Liver (tissue), 9 donors: ENCODE measurements around the gene SPDYC. TPM values are rescaled to one million over a fixed set of nuclear protein-coding genes. Genes with fewer than 3 reads are reported as not detected.

Experiments
- DNase-seq: peaks from one replicate; pipeline ENCODE4 v3.0.0-alpha.2; 2017; ENCODE audit warnings: low spot score
- H3K27ac ChIP-seq, 2 donors: one replicate each; pipeline ENCODE4 v1.7.0; 2013; ENCODE audit warnings: inconsistent platforms in 2 of 2, low read length in 2 of 2, control low read depth in 1 of 2, low read depth in 1 of 2, mild to moderate bottlenecking in 1 of 2
- H3K27me3 ChIP-seq, 4 donors: one replicate each; pipeline versions ENCODE4 v1.6.1 to v1.7.0; 2013; ENCODE audit warnings: low read length in 3 of 4, inconsistent platforms in 1 of 4, mild to moderate bottlenecking in 1 of 4, moderate library complexity in 1 of 4; ENCODE audit not compliant: control insufficient read depth in 4 of 4, insufficient read depth in 4 of 4
- H3K36me3 ChIP-seq, 4 donors: one replicate each; pipeline versions ENCODE4 v1.6.1 to v1.7.0; 2013; ENCODE audit warnings: low read length in 3 of 4, mild to moderate bottlenecking in 3 of 4, low read depth in 1 of 4, moderate library complexity in 1 of 4; ENCODE audit not compliant: control insufficient read depth in 4 of 4, insufficient read depth in 3 of 4
- H3K4me1 ChIP-seq, 4 donors: one replicate each; pipeline versions ENCODE4 v1.6.1 to v1.7.0; 2013; ENCODE audit warnings: low read length in 3 of 4, mild to moderate bottlenecking in 3 of 4, moderate library complexity in 1 of 4; ENCODE audit not compliant: control insufficient read depth in 4 of 4, insufficient read depth in 4 of 4
- H3K4me3 ChIP-seq, 3 donors: one replicate each; pipeline versions ENCODE4 v1.6.1 to v1.7.0; 2013; ENCODE audit warnings: low read length in 3 of 3, control low read depth in 1 of 3, low read depth in 1 of 3, mild to moderate bottlenecking in 1 of 3
- H3K9ac ChIP-seq, 2 donors: one replicate each; pipeline ENCODE4 v1.7.0; 2013; ENCODE audit warnings: low read length in 2 of 2, mild to moderate bottlenecking in 2 of 2, moderate library complexity in 2 of 2, control low read depth in 1 of 2, low read depth in 1 of 2
- H3K9me3 ChIP-seq, 4 donors: one replicate each; pipeline versions ENCODE4 v1.6.1 to v1.7.0; 2013; ENCODE audit warnings: low read length in 3 of 4; ENCODE audit not compliant: control insufficient read depth in 4 of 4
- ATF3 ChIP-seq: IDR thresholded peaks from 2 replicates; pipeline ENCODE4 v1.6.1; 2016; ENCODE audit warnings: antibody characterized with exemption
- CTCF ChIP-seq: fragments of 150-350 bp; IDR thresholded peaks from 2 replicates; pipeline ENCODE4 v1.5.1; 2017; ENCODE audit warnings: improper control_type of control experiment, low read depth, low read length; ENCODE audit not compliant: missing input control
- EGR1 ChIP-seq, 2 donors: IDR thresholded peaks; 2 replicates each; pipeline ENCODE4 v1.6.1; 2016 to 2018; ENCODE audit warnings: antibody characterized with exemption in 2 of 2, low read depth in 2 of 2
- FOXA1 ChIP-seq: IDR thresholded peaks from 2 replicates; pipeline ENCODE4 v1.6.1; 2016; ENCODE audit warnings: antibody characterized with exemption
- FOXA2 ChIP-seq: IDR thresholded peaks from 2 replicates; pipeline ENCODE4 v1.6.1; 2016; ENCODE audit warnings: antibody characterized with exemption
- GABPA ChIP-seq, 2 donors: IDR thresholded peaks in 1 of 2; conservative IDR thresholded peaks in 1 of 2; 2 replicates each; pipeline ENCODE4 v1.6.1; 2016; ENCODE audit warnings: antibody characterized with exemption in 2 of 2, mild to moderate bottlenecking in 1 of 2, moderate library complexity in 1 of 2
- HNF4A ChIP-seq, 2 donors: conservative IDR thresholded peaks; 2 replicates each; pipeline ENCODE4 v1.6.1; 2016; ENCODE audit warnings: antibody characterized with exemption in 2 of 2, mild to moderate bottlenecking in 2 of 2
- HNF4G ChIP-seq: IDR thresholded peaks from 2 replicates; pipeline ENCODE4 v1.6.1; 2016; ENCODE audit warnings: antibody characterized with exemption
- JUND ChIP-seq, 2 donors: IDR thresholded peaks; 2 replicates each; pipeline ENCODE4 v1.6.1; 2016; ENCODE audit warnings: antibody characterized with exemption in 2 of 2
- MAX ChIP-seq: IDR thresholded peaks from 2 replicates; pipeline ENCODE4 v1.6.1; 2016; ENCODE audit warnings: antibody characterized with exemption
- NR2F2 ChIP-seq: IDR thresholded peaks from 2 replicates; pipeline ENCODE4 v1.6.1; 2016; ENCODE audit warnings: antibody characterized with exemption
- RAD21 ChIP-seq, 2 donors: IDR thresholded peaks; 2 replicates each; pipeline ENCODE4 v1.6.1; 2016; ENCODE audit warnings: antibody characterized with exemption in 2 of 2, mild to moderate bottlenecking in 2 of 2
- REST ChIP-seq: IDR thresholded peaks from 2 replicates; pipeline ENCODE4 v1.6.1; 2016; ENCODE audit warnings: antibody characterized with exemption, mild to moderate bottlenecking
- RXRA ChIP-seq, 2 donors: IDR thresholded peaks; 2 replicates each; pipeline ENCODE4 v1.6.1; 2017 to 2018; ENCODE audit warnings: antibody characterized with exemption in 2 of 2, mild to moderate bottlenecking in 1 of 2
- SP1 ChIP-seq: IDR thresholded peaks from 2 replicates; pipeline ENCODE4 v1.6.1; 2018; ENCODE audit warnings: antibody characterized with exemption, mild to moderate bottlenecking
- TAF1 ChIP-seq: conservative IDR thresholded peaks from 2 replicates; pipeline ENCODE4 v1.6.1; 2016; ENCODE audit warnings: antibody characterized with exemption, mild to moderate bottlenecking
- YY1 ChIP-seq: IDR thresholded peaks from 2 replicates; pipeline ENCODE4 v1.6.1; 2016; ENCODE audit warnings: antibody characterized with exemption, mild to moderate bottlenecking
- ZBTB33 ChIP-seq: IDR thresholded peaks from 2 replicates; pipeline ENCODE4 v1.6.1; 2016; ENCODE audit warnings: antibody characterized with exemption
- whole genome bisulfite sequencing: extraction: QIAGEN DNeasy Blood & Tissue Kit; methylation state at CpG from one replicate; pipeline ENCODE4 v1.1.7; 2013; 5-methylcytosine and 5-hydroxymethylcytosine counted together
- polyA plus RNA-seq, 2 donors: library from polyadenylated mRNA; stranded (reverse) in 1 of 2; unstranded in 1 of 2; fragments of 200-250 nt in 1 of 2; fragments of >200 nt in 1 of 2; fragmentation: Nextera tagmentation in 1 of 2; extraction: Ambion mirVana in 1 of 2; gene quantifications; one replicate each; pipeline versions ENCODE4 v1.2.1 to v1.2.3, GENCODE V29; 2013 to 2015
- total RNA-seq, 2 donors: library from RNA; depleted of rRNA; stranded (reverse); fragments of >200 nt; gene quantifications; one replicate each; pipeline ENCODE4 v1.2.3, GENCODE V29; 2014
- donor health status: healthy.
- donor health status: healthy.
- donor health status: healthy.
- donor health status: healthy.
- donor health status: healthy.

The SPDYC gene
- total and polyA plus RNA-seq, 4 donors: 0.08 to 1.1 (median 0.52) TPM; not detected in 1

- WGBS: 36% methylated on average over 12 of the region's 12 CpGs
- Histone ChIP-seq H3K4me3 (no peak overlapping the region), H3K9me3 (no peaks in the 10 kb centered on the region), H3K9ac (no peak overlapping the region), H3K27me3 (no peaks in the 10 kb centered on the region), H3K36me3 (no peaks in the 10 kb centered on the region), H3K27ac (peak overlapping the region; percentile 69 to 81), H3K4me1 (peaks cover 9 to 33% (median 30%) of the 10 kb centered on the region in 4 donors)
- no peak for DNase-seq
- TF ChIP-seq JUND (IDR thresholded peaks at IDR 0.05) (peak; percentile 40 to 77), YY1 (peak; percentile 39), NR2F2 (no peak), REST (no peak), EGR1 (IDR thresholded peaks at IDR 0.05; ENCODE audit: low read depth in 2 of 2) (no peak), HNF4A (conservative IDR thresholded peaks at IDR 0.05) (peak; percentile 58 to 67), HNF4G (no peak), TAF1 (no peak), CTCF (no peak), FOXA1 (no peak), MAX (peak; percentile 35), ATF3 (no peak), RXRA (IDR thresholded peaks at IDR 0.05) (peak; percentile 64 to 70), FOXA2 (no peak), GABPA (IDR thresholded peaks at IDR 0.05 in 1 of 2, conservative IDR thresholded peaks at IDR 0.05 in 1 of 2) (no peak), SP1 (peak; percentile 51), RAD21 (IDR thresholded peaks at IDR 0.05) (peak in 1 of 2 donors; percentile 41), ZBTB33 (peak; percentile 25)
Measured at GRCh38 chr11:65150509-65151299, 19.3 kb upstream of the SPDYC start.
